GM23338 (cell line): ENCODE data around the gene NDC80.

Source experiments
- EZH2 ChIP-seq: fragments of 200-600 bp; sonication (generic); IDR thresholded peaks from one replicate; pipeline ENCODE4 v1.8.0; 2017; ENCODE audit warnings: antibody characterized with exemption, mild to moderate bottlenecking, low read depth; ENCODE audit not compliant: unreplicated experiment
- EZH2phosphoT487 ChIP-seq: fragments of 200-600 bp; sonication (generic); IDR thresholded peaks from one replicate; pipeline ENCODE4 v1.8.1; 2018; ENCODE audit warnings: antibody characterized with exemption; ENCODE audit not compliant: unreplicated experiment
- JUNB ChIP-seq: IDR thresholded peaks from one replicate; pipeline ENCODE4 v1.6.1; 2016; ENCODE audit warnings: antibody characterized with exemption; ENCODE audit not compliant: unreplicated experiment
- POLR2AphosphoS5 ChIP-seq: IDR thresholded peaks from 2 replicates; pipeline ENCODE4 v1.6.1; 2016; ENCODE audit warnings: antibody characterized with exemption, low read depth
- STAT1 ChIP-seq: IDR thresholded peaks from one replicate; pipeline ENCODE4 v1.6.1; 2016; ENCODE audit warnings: antibody characterized with exemption; ENCODE audit not compliant: unreplicated experiment
- ZNF114 ChIP-seq: fragments of 250-450 bp; sonication (Bioruptor Pico); IDR thresholded peaks from 2 replicates; pipeline ENCODE4 v1.5.0; 2020; ENCODE audit warnings: mild to moderate bottlenecking, moderate library complexity
- TF ChIP-seq, protein P1 (sequence below), 2 experiments: fragments of 200-600 bp in 1 of 2; sonication (generic) in 1 of 2; conservative IDR thresholded peaks; 2 replicates each; pipeline versions ENCODE4 v1.5.1 to v1.6.1; 2016 to 2017; ENCODE audit warnings: antibody characterized with exemption in 2 of 2, low read depth in 2 of 2, mild to moderate bottlenecking in 2 of 2, moderate library complexity in 1 of 2
- TF ChIP-seq, protein P2 (sequence below): IDR thresholded peaks from one replicate; pipeline ENCODE4 v1.6.1; 2018; ENCODE audit warnings: antibody characterized with exemption; ENCODE audit not compliant: unreplicated experiment
- TF ChIP-seq, protein P3 (sequence below): IDR thresholded peaks from 2 replicates; pipeline ENCODE4 v1.6.1; 2016; ENCODE audit warnings: antibody characterized with exemption

DNA sequence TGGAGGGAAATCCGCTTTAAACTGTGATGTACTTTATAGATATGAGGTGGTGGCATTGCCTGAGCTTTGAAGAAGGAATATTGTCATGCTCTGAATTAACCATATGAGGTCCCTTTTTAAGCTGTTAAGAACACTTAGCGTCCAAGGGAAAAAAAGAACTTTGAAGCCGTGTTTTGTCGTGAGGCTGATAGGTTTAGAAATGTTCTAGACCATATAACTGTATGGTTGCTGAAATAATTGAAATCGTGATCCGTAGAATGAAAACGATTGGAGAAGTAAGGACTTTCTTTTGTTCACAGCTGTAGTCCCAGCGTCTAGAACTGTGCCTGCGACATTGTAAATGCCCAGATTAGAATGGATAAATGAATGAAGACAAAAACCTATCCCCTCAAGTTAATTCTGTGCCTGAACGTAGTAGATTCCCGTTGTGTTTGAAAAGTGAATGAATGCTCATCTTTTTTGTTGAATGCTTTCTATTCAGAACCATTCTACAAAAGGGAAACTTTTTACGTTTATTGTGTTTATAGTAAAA lies 85.7 kb downstream of the NDC80 start:
- TF ChIP-seq, protein P1, sequence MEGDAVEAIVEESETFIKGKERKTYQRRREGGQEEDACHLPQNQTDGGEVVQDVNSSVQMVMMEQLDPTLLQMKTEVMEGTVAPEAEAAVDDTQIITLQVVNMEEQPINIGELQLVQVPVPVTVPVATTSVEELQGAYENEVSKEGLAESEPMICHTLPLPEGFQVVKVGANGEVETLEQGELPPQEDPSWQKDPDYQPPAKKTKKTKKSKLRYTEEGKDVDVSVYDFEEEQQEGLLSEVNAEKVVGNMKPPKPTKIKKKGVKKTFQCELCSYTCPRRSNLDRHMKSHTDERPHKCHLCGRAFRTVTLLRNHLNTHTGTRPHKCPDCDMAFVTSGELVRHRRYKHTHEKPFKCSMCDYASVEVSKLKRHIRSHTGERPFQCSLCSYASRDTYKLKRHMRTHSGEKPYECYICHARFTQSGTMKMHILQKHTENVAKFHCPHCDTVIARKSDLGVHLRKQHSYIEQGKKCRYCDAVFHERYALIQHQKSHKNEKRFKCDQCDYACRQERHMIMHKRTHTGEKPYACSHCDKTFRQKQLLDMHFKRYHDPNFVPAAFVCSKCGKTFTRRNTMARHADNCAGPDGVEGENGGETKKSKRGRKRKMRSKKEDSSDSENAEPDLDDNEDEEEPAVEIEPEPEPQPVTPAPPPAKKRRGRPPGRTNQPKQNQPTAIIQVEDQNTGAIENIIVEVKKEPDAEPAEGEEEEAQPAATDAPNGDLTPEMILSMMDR (conservative IDR thresholded peaks at IDR 0.05; ENCODE audit: low read depth in 2 of 2) = no peak
- TF ChIP-seq, protein P2, sequence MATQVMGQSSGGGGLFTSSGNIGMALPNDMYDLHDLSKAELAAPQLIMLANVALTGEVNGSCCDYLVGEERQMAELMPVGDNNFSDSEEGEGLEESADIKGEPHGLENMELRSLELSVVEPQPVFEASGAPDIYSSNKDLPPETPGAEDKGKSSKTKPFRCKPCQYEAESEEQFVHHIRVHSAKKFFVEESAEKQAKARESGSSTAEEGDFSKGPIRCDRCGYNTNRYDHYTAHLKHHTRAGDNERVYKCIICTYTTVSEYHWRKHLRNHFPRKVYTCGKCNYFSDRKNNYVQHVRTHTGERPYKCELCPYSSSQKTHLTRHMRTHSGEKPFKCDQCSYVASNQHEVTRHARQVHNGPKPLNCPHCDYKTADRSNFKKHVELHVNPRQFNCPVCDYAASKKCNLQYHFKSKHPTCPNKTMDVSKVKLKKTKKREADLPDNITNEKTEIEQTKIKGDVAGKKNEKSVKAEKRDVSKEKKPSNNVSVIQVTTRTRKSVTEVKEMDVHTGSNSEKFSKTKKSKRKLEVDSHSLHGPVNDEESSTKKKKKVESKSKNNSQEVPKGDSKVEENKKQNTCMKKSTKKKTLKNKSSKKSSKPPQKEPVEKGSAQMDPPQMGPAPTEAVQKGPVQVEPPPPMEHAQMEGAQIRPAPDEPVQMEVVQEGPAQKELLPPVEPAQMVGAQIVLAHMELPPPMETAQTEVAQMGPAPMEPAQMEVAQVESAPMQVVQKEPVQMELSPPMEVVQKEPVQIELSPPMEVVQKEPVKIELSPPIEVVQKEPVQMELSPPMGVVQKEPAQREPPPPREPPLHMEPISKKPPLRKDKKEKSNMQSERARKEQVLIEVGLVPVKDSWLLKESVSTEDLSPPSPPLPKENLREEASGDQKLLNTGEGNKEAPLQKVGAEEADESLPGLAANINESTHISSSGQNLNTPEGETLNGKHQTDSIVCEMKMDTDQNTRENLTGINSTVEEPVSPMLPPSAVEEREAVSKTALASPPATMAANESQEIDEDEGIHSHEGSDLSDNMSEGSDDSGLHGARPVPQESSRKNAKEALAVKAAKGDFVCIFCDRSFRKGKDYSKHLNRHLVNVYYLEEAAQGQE = no peak
- TF ChIP-seq EZH2 (no peak), POLR2AphosphoS5 (no peak), EZH2phosphoT487 (no peak), ZNF114 (CRISPR knock-in tag) (no peak), JUNB (no peak), STAT1 (no peak)
- TF ChIP-seq, protein P3, sequence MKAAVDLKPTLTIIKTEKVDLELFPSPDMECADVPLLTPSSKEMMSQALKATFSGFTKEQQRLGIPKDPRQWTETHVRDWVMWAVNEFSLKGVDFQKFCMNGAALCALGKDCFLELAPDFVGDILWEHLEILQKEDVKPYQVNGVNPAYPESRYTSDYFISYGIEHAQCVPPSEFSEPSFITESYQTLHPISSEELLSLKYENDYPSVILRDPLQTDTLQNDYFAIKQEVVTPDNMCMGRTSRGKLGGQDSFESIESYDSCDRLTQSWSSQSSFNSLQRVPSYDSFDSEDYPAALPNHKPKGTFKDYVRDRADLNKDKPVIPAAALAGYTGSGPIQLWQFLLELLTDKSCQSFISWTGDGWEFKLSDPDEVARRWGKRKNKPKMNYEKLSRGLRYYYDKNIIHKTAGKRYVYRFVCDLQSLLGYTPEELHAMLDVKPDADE = no peak
